HCT116 (cell line): ENCODE measurements around the gene CAPN1. TPM values are rescaled to one million over a fixed set of nuclear protein-coding genes. Genes with fewer than 3 reads are reported as not detected.

Experiments used
- ATAC-seq: fragments of 200-7000 bp; cut with Tn5 transposase; 2 replicates; pipeline ENCODE4 v1.9.1; 2020; ENCODE audit warnings: mild to moderate bottlenecking, moderate library complexity
- BruUV-seq: library from RNA; stranded (reverse); fragments of 400-500 nt; replicated peaks from 2 replicates; lab custom pipeline; 2021; lab: Mats Ljungman, UMichigan
- CTCF ChIA-PET: fragments of 300-600 bp; sonication (Branson Sonifier 250); formaldehyde crosslinking; loops from one replicate; lab custom pipeline; 2021; ENCODE audit warnings: antibody characterized with exemption; lab: Charles Lee
- POLR2A ChIA-PET: fragments of 300-600, 350-600 bp; sonication (Branson Sonifier 250); formaldehyde crosslinking; loops from one replicate; lab custom pipeline; 2021; ENCODE audit warnings: antibody characterized with exemption; lab: Charles Lee
- RAD21 ChIA-PET, 2 experiments: fragments of 300-600 bp; sonication (Branson Sonifier 250); formaldehyde crosslinking; loops; one replicate each; lab custom pipeline; 2023; ENCODE audit warnings: low total read pairs in 2 of 2; ENCODE audit not compliant: uncharacterized antibody in 2 of 2, unreplicated experiment in 2 of 2, low non-redundant PET in 1 of 2; lab: Charles Lee
- DNase-seq: peaks from one replicate; pipeline ENCODE4 v3.0.0-alpha.2; 2010; ENCODE audit warnings: low read depth, low spot score
- H2AFZ ChIP-seq: fragments of 200-600 bp; shearing (Covaris generic), sonication (generic); 2 replicates; pipeline ENCODE4 v1.6.1; 2017; ENCODE audit warnings: low read depth, mixed run types, mixed read lengths, antibody characterized with exemption, low read length; ENCODE audit not compliant: poor library complexity, severe bottlenecking
- H3K27ac ChIP-seq: 2 replicates; pipeline ENCODE4 v1.5.1; 2012; ENCODE audit warnings: low read depth, low read length
- H3K27me3 ChIP-seq: fragments of 200-600 bp; sonication (generic); 2 replicates; pipeline ENCODE4 v1.6.1; 2016; ENCODE audit warnings: mixed run types, low read length, mixed read lengths; ENCODE audit not compliant: insufficient read depth
- H3K36me3 ChIP-seq, 2 experiments: fragments of 200-500 bp in 1 of 2; fragments of 200-600 bp in 1 of 2; sonication (Bioruptor generic) in 1 of 2; sonication (generic) in 1 of 2; 2 replicates each; pipeline versions ENCODE4 v1.5.1 to v1.6.1; 2014 to 2016; ENCODE audit warnings: low read length in 2 of 2, inconsistent platforms in 1 of 2, mixed read lengths in 1 of 2, mixed run types in 1 of 2; ENCODE audit not compliant: insufficient read depth in 2 of 2, control insufficient read depth in 1 of 2
- H3K4me1 ChIP-seq, 2 experiments: fragments of 200-600 bp in 1 of 2; sonication (generic) in 1 of 2; 2 replicates each; pipeline versions ENCODE4 v1.5.1 to v1.6.1; 2012 to 2017; ENCODE audit warnings: low read length in 2 of 2, inconsistent platforms in 1 of 2, mild to moderate bottlenecking in 1 of 2, mixed read lengths in 1 of 2, mixed run types in 1 of 2, moderate library complexity in 1 of 2; ENCODE audit not compliant: insufficient read depth in 2 of 2, control insufficient read depth in 1 of 2
- H3K4me2 ChIP-seq: fragments of 200-600 bp; sonication (generic); 2 replicates; pipeline ENCODE4 v1.6.1; 2017; ENCODE audit warnings: mixed run types, low read length, mixed read lengths
- H3K4me3 ChIP-seq, 2 experiments: fragments of 200-600 bp in 1 of 2; sonication (generic) in 1 of 2; replicated peaks in 1 of 2; 2 replicates each; pipeline ENCODE4 v1.5.1; 2011 to 2016; ENCODE audit warnings: low read length in 2 of 2, control low read depth in 1 of 2, low read depth in 1 of 2, mild to moderate bottlenecking in 1 of 2, mixed read lengths in 1 of 2, mixed run types in 1 of 2
- H3K79me2 ChIP-seq: fragments of 200-600 bp; sonication (generic); 2 replicates; pipeline ENCODE4 v1.6.1; 2017; ENCODE audit warnings: mild to moderate bottlenecking, mixed run types, low read length, moderate library complexity, mixed read lengths; ENCODE audit not compliant: insufficient read depth
- H3K9ac ChIP-seq: fragments of 200-600 bp; sonication (generic); 2 replicates; pipeline ENCODE4 v1.6.1; 2016; ENCODE audit warnings: low read length, mixed read lengths
- H3K9me2 ChIP-seq: fragments of 200-600 bp; sonication (generic), shearing (Covaris generic); 2 replicates; pipeline ENCODE4 v1.6.1; 2017; ENCODE audit warnings: mixed run types, mild to moderate bottlenecking, moderate library complexity; ENCODE audit not compliant: insufficient read depth
- H3K9me3 ChIP-seq, 2 experiments: fragments of 200-500 bp in 1 of 2; fragments of 200-600 bp in 1 of 2; sonication (Bioruptor generic) in 1 of 2; sonication (generic) in 1 of 2; 2 replicates each; pipeline ENCODE4 v1.6.1; 2014 to 2017; ENCODE audit warnings: low read length in 2 of 2, mixed read lengths in 2 of 2, inconsistent platforms in 1 of 2, low read depth in 1 of 2, mild to moderate bottlenecking in 1 of 2, mixed run types in 1 of 2, moderate library complexity in 1 of 2; ENCODE audit not compliant: control insufficient read depth in 1 of 2, insufficient read depth in 1 of 2
- H4K20me1 ChIP-seq: fragments of 200-600 bp; sonication (generic), shearing (Covaris generic); 2 replicates; pipeline ENCODE4 v1.6.1; 2017; ENCODE audit warnings: mixed run types, mild to moderate bottlenecking, moderate library complexity; ENCODE audit not compliant: insufficient read depth
- ATF3 ChIP-seq: IDR thresholded peaks from 2 replicates; pipeline ENCODE4 v1.6.1; 2012
- CEBPB ChIP-seq: IDR thresholded peaks from 2 replicates; pipeline ENCODE4 v1.6.1; 2012; ENCODE audit warnings: low read depth
- EGR1 ChIP-seq: IDR thresholded peaks from 2 replicates; pipeline ENCODE4 v1.6.1; 2012; ENCODE audit warnings: low read depth
- EZH2 ChIP-seq: fragments of 200-600 bp; sonication (generic); IDR thresholded peaks from 2 replicates; pipeline ENCODE4 v1.6.1; 2017; ENCODE audit warnings: antibody characterized with exemption, mixed run types
- EZH2phosphoT487 ChIP-seq: fragments of 200-600 bp; IDR thresholded peaks from 2 replicates; pipeline ENCODE4 v1.6.1; 2018; ENCODE audit warnings: antibody characterized with exemption, borderline replicate concordance
- POLR2A ChIP-seq: IDR thresholded peaks from 2 replicates; pipeline ENCODE4 v1.7.0; 2011; ENCODE audit warnings: borderline replicate concordance; ENCODE audit not compliant: insufficient read depth, insufficient read length; ENCODE audit errors: extremely low read depth
- RAD21 ChIP-seq: IDR thresholded peaks from 2 replicates; pipeline ENCODE4 v1.6.1; 2012; ENCODE audit warnings: low read depth, mild to moderate bottlenecking
- REST ChIP-seq: IDR thresholded peaks from 2 replicates; pipeline ENCODE4 v1.6.1; 2012; ENCODE audit warnings: low read depth
- TCF7L2 ChIP-seq: IDR thresholded peaks from 2 replicates; pipeline ENCODE4 v1.7.0; 2011; ENCODE audit warnings: borderline replicate concordance, inconsistent platforms; ENCODE audit not compliant: insufficient read depth, insufficient read length; ENCODE audit errors: extremely low read depth
- ZBTB33 ChIP-seq: IDR thresholded peaks from 2 replicates; pipeline ENCODE4 v1.6.1; 2011; ENCODE audit warnings: mild to moderate bottlenecking, low read length, moderate library complexity; ENCODE audit not compliant: insufficient replicate concordance; ENCODE audit errors: extremely low read depth
- ZFX ChIP-seq: fragments of 450-650 bp; IDR thresholded peaks from 2 replicates; pipeline ENCODE4 v1.6.1; 2017
- intact Hi-C: fragments of 100-400 bp; cut with micrococcal nuclease; formaldehyde crosslinking; loops from 2 replicates; pipeline ENCODE4 v1.10.0; 2022
- total RNA-seq: library from RNA; stranded (reverse); gene quantifications from one replicate; pipeline ENCODE4 v1.2.1, GENCODE V29; 2021; ENCODE audit not compliant: unreplicated experiment

Gene CAPN1
- total RNA-seq, 1 experiment from 2014 or later: 279 TPM

DNA sequence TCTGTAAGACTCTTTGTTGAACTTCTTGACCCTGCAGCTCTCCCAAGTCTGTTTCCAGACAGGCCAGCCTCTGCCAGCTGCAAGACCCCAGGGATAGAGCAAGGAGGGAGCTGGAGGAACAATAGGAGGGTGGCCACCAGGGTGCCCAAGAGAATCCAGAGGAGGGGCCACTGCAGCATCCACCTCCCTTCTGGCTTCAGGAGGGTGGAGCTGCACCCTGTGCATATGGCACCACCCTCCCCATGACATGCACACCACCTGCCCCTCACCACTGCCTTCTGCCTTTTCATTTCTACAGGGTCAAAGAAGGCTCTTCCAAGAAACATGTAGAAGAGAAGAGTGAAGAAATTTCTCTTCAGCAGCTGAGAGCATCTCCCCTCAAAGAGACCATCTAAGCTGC is 60.0 kb downstream of the CAPN1 start:
- Histone ChIP-seq H3K9me2 (no peaks in the 10 kb centered on the region), H3K27ac (no peak overlapping the region), H3K36me3 (no peaks in the 10 kb centered on the region), H3K27me3 (no peaks in the 10 kb centered on the region), H4K20me1 (no peaks in the 10 kb centered on the region), H3K4me1 (no peaks in the 10 kb centered on the region), H3K9ac (no peak overlapping the region), H3K4me2 (no peak overlapping the region), H3K9me3 (no peaks in the 10 kb centered on the region), H3K4me3 (no peak overlapping the region), H3K79me2 (no peaks in the 10 kb centered on the region), H2AFZ (no peak overlapping the region)
- BruUV-seq: no TSS peak
- no peak for ATAC-seq
- ChIA-PET POLR2A (no interaction called here), CTCF (no interaction called here), RAD21 (no interaction called here)
- TF ChIP-seq EZH2phosphoT487: no peak
- TF ChIP-seq RAD21: no peak
- no peak for TF ChIP-seq EZH2
- no peak for TF ChIP-seq EGR1
- no peak for DNase-seq
- intact Hi-C loops: no loop called here

DNA sequence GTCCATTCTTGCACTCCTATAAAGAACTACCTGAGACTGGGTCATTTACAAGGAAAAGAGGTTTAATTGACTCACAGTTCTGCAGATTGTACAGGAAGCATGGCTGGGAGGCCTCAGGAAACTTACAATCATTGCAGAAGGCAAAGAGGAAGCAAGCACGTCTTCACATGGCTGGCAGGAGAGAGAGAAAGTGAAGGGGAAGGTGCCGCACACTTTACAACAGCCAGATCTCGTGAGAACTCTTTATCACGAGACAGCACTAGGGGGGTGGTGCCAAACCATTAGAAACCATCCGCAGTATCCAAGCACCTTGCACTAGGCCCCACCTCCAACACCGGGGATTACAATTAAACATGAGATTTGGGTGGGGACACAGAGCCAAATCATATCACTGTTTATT is 60.7 kb downstream of the CAPN1 start:
- DNase-seq (no peak), ATAC-seq (no peak)
- no peaks in the 10 kb centered on the region for H3K36me3 ChIP-seq
- H2AFZ ChIP-seq: no peak overlapping the region
- no peaks in the 10 kb centered on the region for H3K4me1 ChIP-seq
- H3K27me3 ChIP-seq: no peaks in the 10 kb centered on the region
- POLR2A ChIA-PET: no interaction called here
- intact Hi-C loops: no loop called here
- H3K4me2 ChIP-seq: no peak overlapping the region
- H3K79me2 ChIP-seq: no peaks in the 10 kb centered on the region
- RAD21 ChIA-PET: no interaction called here
- no peaks in the 10 kb centered on the region for H3K9me3 ChIP-seq
- no peak overlapping the region for H3K27ac ChIP-seq
- no peak for TF ChIP-seq CEBPB
- TF ChIP-seq ATF3: no peak
- no peak for TF ChIP-seq ZBTB33
- no peak for TF ChIP-seq ZFX
- TF ChIP-seq REST: no peak
- no peak for TF ChIP-seq TCF7L2
- no peak for TF ChIP-seq POLR2A
- TF ChIP-seq EGR1: no peak
- no peak for TF ChIP-seq RAD21
- TF ChIP-seq, all 23 proteins: peak for 0
- no TSS peak for BruUV-seq
- CTCF ChIA-PET: no interaction called here
- Histone ChIP-seq H3K4me3 (no peak overlapping the region), H3K9me2 (no peaks in the 10 kb centered on the region), H3K9ac (no peak overlapping the region), H4K20me1 (no peaks in the 10 kb centered on the region)
